ENCODE results near the gene LRCH1.

Gene LRCH1

DNA sequence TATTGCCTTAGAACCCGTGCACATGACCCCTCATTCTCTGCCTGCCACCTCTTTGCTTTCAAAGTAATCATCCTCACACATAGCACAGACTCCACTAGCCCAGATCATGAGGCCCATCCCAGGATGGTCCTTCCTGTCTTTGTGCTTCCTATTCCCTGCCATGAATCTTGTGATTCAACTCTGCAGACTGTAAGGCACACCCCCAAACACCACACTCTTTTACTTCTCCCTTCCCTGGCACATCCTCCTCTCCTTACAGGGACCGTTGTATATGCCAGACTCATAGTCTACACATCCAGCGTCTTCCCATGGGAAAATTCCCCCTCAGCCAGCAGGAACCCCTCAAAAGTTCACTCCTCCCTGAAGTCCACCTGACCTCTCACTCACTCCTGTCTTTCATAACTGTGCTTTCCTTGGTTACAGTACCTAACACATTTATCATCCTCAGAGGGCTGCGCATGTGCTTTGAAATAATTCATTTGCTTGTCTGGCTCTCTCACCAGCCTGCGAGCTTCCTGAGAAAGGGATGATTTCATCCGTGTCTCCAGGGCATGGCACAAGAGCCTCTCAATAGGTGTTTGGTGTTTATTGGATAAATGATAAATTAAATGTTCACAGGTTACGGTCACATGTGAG, 26.8 kb upstream of the LRCH1 start:
- H3K4me3 ChIP-seq (ENCODE audit: low read length), result no peak overlapping the region

DNA sequence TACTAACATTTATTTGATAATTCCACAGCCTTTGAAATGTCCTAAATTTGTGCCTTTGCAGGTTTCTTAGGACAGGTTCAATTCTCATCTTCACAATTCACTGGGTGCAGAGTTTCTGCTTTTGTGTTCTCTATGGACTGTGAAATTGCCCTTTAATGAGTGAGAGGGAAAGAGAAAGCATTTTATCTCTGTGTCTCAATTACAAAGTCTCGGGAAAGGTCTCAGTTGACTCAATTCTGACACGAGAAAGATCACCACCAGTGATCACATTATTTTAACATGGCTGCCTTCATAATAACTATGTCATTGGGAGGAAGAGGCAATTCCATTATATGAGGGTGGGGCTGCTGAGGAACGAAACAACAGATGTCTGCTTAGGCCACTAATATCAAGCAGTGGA, 26.2 kb upstream of the LRCH1 start:
- no peak for TF ChIP-seq ZNF274 (IDR thresholded peaks at IDR 0.05; ENCODE audit: low read depth, low read length)

More for the DNA sequence above, 26.8 kb upstream of the LRCH1 start:
- TF ChIP-seq ZNF274 (IDR thresholded peaks at IDR 0.05; ENCODE audit: low read depth, low read length), result no peak

GRCh38 chr13:46527237-46527636, 25.7 kb upstream of the LRCH1 start:
- H3K4me3 ChIP-seq (ENCODE audit: low read length), result no peak overlapping the region
- no peak for TF ChIP-seq ZNF274 (IDR thresholded peaks at IDR 0.05; ENCODE audit: low read depth, low read length)

More for the DNA sequence above, 26.2 kb upstream of the LRCH1 start:
- H3K4me3 ChIP-seq (ENCODE audit: low read length), result no peak overlapping the region

GRCh38 chr13:46529216-46529919, 23.6 kb upstream of the LRCH1 start:
- H3K4me3 ChIP-seq (ENCODE audit: low read length), result no peak overlapping the region
- no peak for TF ChIP-seq ZNF274 (IDR thresholded peaks at IDR 0.05; ENCODE audit: low read depth, low read length)

DNA sequence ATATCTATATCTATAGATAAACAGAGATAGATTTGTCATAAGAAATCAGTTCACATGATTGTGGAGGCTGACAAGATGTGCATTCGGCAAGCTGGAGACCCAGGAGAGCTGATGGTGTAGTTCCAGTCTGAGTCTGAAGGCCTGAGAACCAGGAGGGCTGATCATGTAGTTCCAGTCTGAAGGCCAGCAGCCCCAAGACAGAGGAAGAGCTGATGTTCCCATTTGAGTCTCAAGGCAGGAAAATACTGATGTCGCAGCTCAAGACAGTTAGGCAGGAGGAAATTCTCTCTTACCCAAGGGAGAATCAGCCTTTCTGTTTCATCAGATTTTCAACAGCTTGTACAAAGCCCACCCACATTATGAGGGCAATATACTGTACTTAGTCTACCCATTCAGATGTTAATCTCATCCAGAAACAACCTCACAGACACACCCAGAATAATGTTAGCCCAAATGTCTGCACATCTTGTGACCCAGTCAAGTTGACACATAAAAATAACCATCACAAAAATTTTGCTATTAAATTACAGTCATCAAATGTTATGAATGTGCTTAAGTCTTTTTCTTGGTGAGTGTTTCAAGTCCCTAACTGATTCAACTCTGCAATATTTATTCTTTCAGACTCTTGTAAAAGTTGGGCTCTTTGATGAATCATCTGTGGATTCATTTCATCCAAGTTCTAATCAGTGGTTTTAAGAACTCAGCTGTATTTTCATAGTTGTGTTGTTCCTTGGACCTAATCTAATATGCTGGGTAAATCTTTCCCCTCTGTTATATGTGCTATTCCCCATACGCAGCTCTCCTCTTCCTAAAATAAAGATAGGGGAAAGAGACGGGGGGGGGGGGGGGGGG, 22.7 kb upstream of the LRCH1 start:
- no peak overlapping the region for H3K4me3 ChIP-seq (ENCODE audit: low read length)
- no peak for TF ChIP-seq ZNF274 (IDR thresholded peaks at IDR 0.05; ENCODE audit: low read depth, low read length)

DNA sequence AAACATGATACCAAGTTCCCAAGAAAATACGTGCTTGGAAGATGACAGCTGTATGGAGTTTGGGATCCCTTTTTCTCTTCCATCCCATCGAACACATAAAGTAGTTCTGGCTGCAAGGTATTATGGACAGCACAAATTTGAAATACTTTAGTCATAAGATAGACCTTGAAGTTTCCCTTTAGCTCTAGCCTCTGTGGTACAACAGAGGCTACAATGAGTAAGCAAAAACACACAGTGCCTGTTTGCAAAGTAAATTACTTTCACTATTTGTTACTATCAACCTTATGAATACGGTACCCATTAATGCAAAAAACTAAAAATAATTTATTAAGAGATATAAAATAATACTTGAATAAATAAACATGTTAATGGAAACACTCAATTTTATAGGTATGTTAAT, 21.0 kb upstream of the LRCH1 start:
- TF ChIP-seq ZNF274 (IDR thresholded peaks at IDR 0.05; ENCODE audit: low read depth, low read length), result no peak
- no peak overlapping the region for H3K4me3 ChIP-seq (ENCODE audit: low read length)

DNA sequence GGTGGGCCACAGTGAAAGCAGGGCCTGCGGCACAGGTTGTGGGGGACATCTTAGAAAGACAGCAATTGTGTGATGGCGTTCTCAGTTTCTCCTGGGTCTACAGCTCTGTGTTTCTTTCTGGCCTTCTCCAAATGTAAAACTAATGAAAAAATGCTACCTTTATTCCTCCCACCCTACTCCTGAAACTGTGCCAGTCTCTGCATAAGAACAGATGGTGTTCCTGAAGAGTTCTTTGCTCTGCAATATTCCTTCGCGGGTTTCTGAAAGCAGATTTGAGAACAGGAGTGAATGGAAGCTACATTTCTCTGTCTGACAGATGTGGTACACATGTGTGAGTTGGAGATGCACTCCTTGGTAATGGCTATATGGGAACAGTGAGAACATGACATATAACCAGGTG, 18.0 kb upstream of the LRCH1 start:
- H3K4me3 ChIP-seq (ENCODE audit: low read length), result no peak overlapping the region
- TF ChIP-seq ZNF274 (IDR thresholded peaks at IDR 0.05; ENCODE audit: low read depth, low read length), result no peak

DNA sequence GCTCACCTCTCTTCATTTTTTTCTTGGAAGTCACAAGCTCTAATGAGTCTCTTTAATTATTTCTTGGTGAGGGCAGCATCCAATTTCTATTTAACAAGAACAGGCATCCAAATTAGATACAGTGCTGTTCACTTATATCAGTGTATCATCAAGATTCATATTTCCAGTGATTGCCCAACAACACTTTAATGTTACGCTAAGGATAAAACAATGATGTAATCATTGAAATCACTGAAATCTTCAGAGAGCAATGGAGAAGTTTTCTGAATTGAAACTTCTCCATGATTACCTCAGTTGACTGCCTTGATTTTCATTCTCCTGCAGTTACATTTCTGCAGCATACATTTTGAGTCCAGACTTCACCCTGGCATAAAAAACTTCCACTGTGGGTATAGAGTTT, 17.1 kb upstream of the LRCH1 start:
- H3K4me3 ChIP-seq (ENCODE audit: low read length), result no peak overlapping the region
- no peak for TF ChIP-seq ZNF274 (IDR thresholded peaks at IDR 0.05; ENCODE audit: low read depth, low read length)

GRCh38 chr13:46536341-46536740, 16.6 kb upstream of the LRCH1 start:
- no peak for TF ChIP-seq ZNF274 (IDR thresholded peaks at IDR 0.05; ENCODE audit: low read depth, low read length)

DNA sequence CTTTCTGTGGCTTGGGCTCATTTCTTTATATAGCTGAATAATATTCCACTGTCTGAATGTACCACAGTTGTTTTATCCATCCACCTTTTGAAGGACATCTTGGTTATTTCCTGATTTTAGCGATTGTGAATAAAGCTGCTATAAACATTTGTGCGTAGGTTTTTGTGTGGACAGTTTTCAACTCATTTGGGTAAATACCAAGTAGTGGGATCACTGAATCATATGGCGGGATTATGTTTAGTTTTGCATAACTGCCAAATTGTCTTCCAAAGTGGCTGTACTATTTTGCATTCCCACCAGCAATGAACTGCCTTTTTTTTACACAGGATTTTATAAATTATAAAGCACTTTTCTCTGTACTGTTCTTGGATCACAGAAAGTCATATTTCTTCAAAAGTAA, 13.7 kb upstream of the LRCH1 start:
- no peak overlapping the region for H3K4me3 ChIP-seq (ENCODE audit: low read length)
- no peak for TF ChIP-seq ZNF274 (IDR thresholded peaks at IDR 0.05; ENCODE audit: low read depth, low read length)

More at GRCh38 chr13:46536341-46536740, 16.6 kb upstream of the LRCH1 start:
- no peak overlapping the region for H3K4me3 ChIP-seq (ENCODE audit: low read length)

DNA sequence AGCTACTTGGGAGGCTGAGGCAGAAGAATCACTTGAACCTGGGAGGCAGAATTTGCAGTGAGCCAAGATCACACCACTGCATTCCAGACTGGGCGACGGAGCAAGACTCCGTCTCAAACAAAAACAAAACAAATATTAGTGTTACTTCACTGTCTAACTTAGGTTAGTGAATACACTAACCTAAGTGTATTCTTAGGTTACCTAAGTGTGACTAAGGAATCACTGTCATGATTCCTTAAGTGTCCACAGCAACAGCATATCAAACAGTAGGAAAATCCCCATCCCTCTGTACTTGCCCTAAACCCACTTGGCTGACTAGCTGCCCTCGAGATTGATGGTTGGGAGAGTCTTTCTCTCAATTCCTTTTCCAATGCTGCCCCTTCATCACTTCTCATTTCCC, 11.8 kb upstream of the LRCH1 start:
- no peak overlapping the region for H3K4me3 ChIP-seq (ENCODE audit: low read length)
- TF ChIP-seq ZNF274 (IDR thresholded peaks at IDR 0.05; ENCODE audit: low read depth, low read length), result no peak

- no peak overlapping the region for H3K4me3 ChIP-seq (ENCODE audit: low read length)
- no peak for TF ChIP-seq ZNF274 (IDR thresholded peaks at IDR 0.05; ENCODE audit: low read depth, low read length)
Measured at GRCh38 chr13:46542833-46543232, 10.1 kb upstream of the LRCH1 start.

DNA sequence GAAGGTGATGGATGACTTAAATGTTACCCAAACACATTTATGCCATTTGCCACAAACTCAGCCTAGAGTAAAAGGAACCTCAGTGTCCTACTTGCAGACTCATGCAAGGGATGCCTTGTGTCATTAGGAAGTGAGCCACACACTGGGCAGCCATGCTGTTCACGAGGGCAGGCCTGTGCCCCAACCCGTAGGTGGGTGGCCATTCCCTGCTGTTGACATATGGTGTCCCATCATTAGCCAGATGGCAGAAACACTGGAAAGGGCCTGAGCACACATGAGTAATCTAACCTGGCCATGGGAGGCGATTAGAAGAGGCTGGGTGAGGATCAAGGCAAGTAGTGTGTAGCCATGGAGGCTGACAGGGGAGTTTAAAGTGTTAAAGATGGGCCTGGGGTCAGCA, 9.7 kb upstream of the LRCH1 start:
- TF ChIP-seq ZNF274 (IDR thresholded peaks at IDR 0.05; ENCODE audit: low read depth, low read length), result no peak
- H3K4me3 ChIP-seq (ENCODE audit: low read length), result no peak overlapping the region

DNA sequence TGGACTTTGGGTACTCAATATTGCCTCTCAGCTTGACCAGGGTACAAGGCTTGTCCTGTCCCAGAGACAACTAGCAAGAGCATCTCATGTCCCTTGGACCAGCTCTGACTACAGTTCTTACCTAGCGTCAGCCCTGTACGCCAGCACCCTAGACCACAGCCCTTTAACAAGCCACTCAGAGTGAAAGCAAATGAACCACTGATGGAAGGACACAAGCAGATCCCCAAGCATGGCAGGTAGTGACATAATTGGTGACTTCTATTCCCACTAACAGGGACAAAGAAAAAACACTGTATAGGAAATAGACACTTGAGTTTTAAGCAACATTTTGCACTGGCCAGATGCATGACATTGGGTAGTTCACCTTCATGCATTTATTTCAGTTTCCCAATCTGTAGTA, 8.8 kb upstream of the LRCH1 start:
- no peak for TF ChIP-seq ZNF274 (IDR thresholded peaks at IDR 0.05; ENCODE audit: low read depth, low read length)
- H3K4me3 ChIP-seq (ENCODE audit: low read length), result no peak overlapping the region

DNA sequence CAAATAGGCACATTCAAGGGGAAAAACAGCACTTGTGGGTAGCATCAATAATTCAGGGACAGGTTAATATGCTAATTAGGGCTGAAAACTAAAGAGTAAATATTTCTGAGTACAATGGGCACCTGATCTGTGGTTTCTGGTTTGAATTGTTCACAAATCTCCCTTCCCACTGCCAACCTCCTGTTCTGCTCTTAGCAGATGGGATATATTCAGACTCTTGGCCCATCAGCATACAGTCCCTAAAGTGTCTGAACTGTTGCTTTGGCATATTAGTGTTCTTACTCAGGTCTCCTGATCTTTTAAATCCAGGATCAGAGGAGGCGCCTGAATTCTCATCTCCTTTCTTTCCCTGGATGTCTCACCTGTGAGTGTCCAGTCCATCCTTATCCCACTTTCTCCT, 8.2 kb upstream of the LRCH1 start:
- no peak overlapping the region for H3K4me3 ChIP-seq (ENCODE audit: low read length)
- no peak for TF ChIP-seq ZNF274 (IDR thresholded peaks at IDR 0.05; ENCODE audit: low read depth, low read length)
